ENCODE data around the gene SPDYE3.
"Not testable (repeated sequence)": the region's sequence is repeated elsewhere in the genome, so short reads cannot be mapped to it uniquely, and the experiment has no call there.

SPDYE3 gene

GRCh38 chr7:100352984-100353684, 45.6 kb downstream of the SPDYE3 start:
- no peak for DNase-seq

GRCh38 chr7:100353685-100354330, 46.3 kb downstream of the SPDYE3 start:
- no peak for DNase-seq

- DNase-seq: no peak
Observed at GRCh38 chr7:100356416-100357068, 49.0 kb downstream of the SPDYE3 start.

- no peak for DNase-seq
Observed at GRCh38 chr7:100357131-100357561, 49.6 kb downstream of the SPDYE3 start.

GRCh38 chr7:100358027-100358856, 50.7 kb downstream of the SPDYE3 start, which contains the start of gene PILRB:
TSS of gene PILRB (plus strand) at chr7:100358117. CDS start at chr7:100358303, 186 bp downstream.
- DNase-seq: no peak

- DNase-seq: no peak
Observed at GRCh38 chr7:100358857-100359212, 51.3 kb downstream of the SPDYE3 start.

GRCh38 chr7:100360135-100360854, 52.8 kb downstream of the SPDYE3 start:
- no peak for DNase-seq

- DNase-seq: no peak
Observed at GRCh38 chr7:100363098-100363497, 55.6 kb downstream of the SPDYE3 start.

GRCh38 chr7:100363797-100364196, 56.3 kb downstream of the SPDYE3 start:
- not testable (repeated sequence) for DNase-seq

GRCh38 chr7:100364480-100364879, 57.0 kb downstream of the SPDYE3 start:
- DNase-seq: no peak

- not testable (repeated sequence) for DNase-seq
Observed at GRCh38 chr7:100365998-100366367, 58.5 kb downstream of the SPDYE3 start.

GRCh38 chr7:100366411-100367250, 59.1 kb downstream of the SPDYE3 start:
- no peak for DNase-seq

GRCh38 chr7:100367251-100367620, 59.7 kb downstream of the SPDYE3 start:
- DNase-seq: no peak

GRCh38 chr7:100367676-100368613, 60.4 kb downstream of the SPDYE3 start:
- no peak for DNase-seq

GRCh38 chr7:100369105-100369504, 61.6 kb downstream of the SPDYE3 start:
- DNase-seq: no peak

- no peak for DNase-seq
Observed at GRCh38 chr7:100370303-100370702, 62.8 kb downstream of the SPDYE3 start.

GRCh38 chr7:100370746-100371145, 63.2 kb downstream of the SPDYE3 start:
- no peak for DNase-seq

GRCh38 chr7:100371561-100372171, 64.2 kb downstream of the SPDYE3 start:
- no peak for DNase-seq

Data from NCI-H526 treated with DMSO at 0.1 percent for 48 hours (cell line).